GM19455 (cell line): Measurements from ENCODE around the gene RBM23.
"Not testable (repeated sequence)": the region's sequence is repeated elsewhere in the genome, so short reads cannot be mapped to it uniquely, and the experiment has no call there.

Experiments used
- ATAC-seq: cut with Tn5 transposase; IDR thresholded peaks from one replicate; pipeline ENCODE4 v1.9.1; 2021; ENCODE audit not compliant: unreplicated experiment

RBM23 gene

DNA sequence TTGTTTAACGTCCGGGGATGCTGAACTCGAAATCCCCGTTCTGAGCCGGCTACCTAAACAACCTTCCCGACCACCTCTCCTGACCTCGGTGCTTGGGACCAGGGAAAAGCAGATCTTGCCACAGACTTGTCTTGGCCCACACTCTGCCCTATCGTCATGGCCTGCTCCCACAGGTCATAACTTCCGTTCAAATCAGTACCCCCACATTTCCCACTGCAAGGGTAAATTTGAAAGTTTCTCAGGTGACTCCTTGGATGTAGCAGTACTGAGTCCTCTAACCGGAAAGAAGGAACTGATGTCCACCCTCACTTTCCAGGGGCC is 612 bp upstream of the RBM23 start:
- no peak for ATAC-seq

DNA sequence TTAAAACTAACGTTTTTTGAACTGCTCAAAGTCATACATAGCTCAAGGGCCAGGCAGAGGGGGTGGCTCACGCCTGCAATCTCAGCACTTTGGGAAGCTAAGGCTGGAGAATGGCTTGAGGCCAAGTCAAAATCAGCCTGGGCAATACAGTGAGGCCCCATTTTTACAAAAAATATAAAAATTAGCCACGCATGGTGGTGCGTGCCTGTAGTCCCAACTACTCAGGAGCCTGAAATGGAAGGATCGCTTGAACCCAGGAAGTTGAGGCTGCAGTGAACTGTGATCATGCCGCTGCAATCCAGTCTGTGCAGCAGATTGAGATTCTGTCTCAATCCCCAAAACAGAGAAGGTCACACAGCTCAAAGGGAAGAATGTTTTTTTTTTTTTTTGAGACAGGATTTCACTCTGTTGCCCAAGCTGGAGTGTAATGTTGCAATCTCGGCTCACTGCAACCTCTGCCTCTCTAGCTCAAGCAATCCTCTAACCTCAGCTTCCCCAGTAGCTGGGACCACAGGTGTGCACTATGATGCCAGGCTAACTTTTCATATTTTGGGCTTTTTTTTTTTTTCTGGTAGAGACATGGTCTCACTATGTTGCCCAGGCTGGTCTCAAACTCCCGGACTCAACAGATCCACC is 2.9 kb downstream of the RBM23 start:
- ATAC-seq, result no peak

DNA sequence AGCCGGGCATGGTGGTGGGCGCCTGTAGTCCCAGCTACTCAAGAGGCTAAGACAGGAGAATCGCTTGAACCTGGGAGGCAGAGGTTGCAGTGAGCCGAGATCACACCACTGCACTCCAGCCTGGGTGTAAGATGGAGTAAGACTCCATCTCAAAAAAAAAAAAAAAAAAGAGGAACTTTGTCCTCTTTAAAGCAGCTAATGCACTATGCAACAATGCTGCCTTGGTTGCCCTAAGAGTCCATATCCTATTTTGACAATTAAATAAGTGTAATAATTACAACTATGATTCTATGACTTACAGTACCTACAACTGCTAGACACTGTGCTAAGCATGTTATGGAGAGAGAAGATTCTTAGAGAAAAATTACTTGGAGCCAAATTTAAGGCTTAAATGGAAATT is 4.1 kb downstream of the RBM23 start:
- ATAC-seq, result not testable (repeated sequence)

DNA sequence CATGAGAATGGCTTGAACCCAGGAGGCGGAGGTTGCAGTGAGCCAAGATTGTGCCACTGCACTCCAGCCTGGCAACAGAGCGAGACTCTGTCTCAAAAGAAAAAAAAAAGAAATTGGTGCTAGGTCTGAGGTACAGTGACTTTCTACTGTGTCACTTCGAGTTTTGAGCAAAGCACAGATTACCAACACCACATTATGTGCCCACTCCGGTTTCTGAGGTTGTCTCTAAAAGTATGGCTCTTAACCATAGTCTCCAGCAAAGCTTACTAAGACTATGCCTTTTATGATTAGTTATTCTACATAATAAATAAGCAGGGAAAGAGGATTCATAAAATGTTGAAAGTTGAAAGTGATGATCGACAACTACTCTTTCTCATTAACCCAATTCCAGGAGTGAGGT is 8.0 kb downstream of the RBM23 start:
- ATAC-seq, result no peak

DNA sequence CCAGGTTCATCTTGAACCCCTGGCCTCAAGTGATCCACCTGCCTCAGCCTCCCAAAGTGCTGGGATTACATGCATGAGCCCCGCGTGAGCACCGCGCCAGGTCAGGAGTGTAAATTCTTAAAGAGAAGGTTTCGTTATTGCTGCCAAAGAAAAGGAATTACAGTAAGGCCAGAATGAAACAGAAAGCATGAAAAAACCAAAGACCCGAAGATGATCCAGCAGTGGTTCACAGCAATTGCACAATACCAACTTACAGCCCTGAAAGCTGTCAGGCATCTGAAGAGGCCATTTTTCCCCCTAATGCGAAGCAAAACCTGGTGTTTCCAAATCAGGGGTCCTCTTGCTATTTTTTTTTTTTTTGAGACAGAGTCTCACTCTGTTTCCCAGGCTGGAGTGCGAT is 10.3 kb downstream of the RBM23 start:
- no peak for ATAC-seq

DNA sequence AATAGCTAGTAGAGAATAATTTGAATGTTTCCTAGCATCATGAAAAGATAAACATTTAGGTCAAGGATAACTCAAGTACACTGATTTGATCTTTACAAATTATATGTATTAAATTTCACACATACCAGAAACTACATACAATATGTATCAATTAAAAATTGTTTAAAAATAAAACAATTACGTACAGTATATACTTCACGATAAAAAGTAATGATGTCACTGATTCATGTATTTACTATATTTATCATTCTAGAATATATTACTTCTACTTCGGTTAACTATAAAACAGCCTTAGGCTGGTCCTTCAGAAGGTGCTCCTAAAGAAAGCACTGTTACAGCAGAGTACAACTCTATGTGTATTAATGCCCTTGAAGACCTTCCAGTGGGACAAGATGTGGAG is 11.5 kb downstream of the RBM23 start:
- ATAC-seq, result no peak

DNA sequence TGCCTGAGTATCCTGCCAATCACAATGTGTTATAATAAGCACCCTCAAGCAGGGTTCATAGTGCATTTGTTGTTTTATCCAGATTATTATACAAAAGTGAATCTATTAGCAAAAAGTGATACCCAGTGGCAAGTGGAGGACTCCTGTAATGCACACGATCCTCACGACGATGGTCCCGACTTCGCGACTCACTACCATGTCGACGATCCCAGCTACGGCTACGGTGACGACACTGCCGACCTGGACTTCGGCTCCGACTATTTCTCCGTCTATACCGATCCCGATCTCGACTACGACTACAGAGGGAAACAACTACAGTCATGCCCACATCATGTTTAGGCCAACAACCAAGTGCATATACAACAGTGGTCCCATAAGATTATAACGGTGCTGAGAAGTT is 12.9 kb downstream of the RBM23 start:
- no peak for ATAC-seq

DNA sequence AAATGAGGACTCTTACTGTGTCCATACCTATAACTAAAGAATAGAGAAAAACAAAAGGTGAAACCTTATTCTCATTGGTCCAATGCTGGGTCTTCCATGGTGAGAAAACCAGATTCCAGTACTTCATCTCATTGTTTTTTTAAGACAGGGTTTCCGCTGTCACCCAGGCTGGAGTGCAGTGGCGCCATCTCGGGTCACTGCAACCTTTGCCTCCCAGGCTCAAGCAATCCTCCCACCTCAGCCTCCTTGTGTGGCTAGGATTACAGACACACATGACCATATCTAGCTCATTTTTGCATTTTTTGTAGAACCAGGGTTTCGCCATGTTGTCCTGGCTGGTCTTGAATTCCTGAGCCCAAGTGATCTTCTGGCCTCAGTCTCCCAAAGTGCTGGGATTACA is 13.3 kb downstream of the RBM23 start:
- no peak for ATAC-seq

DNA sequence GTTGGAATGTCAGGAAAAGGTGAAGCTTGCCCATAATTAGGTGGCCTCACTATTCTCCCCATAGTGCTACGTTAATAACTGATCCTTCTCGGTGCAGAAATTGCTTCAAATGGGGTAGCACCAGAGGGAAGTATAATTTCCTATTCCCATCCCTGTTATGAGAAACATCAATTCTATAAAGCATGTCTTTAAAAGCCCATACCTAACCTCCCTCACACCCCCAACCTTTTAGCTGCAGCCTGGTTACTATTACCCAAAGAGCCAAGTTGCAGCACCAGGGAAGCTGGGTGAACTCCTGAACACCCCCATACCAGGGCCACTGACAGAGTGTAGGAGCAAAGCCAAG is 15.2 kb downstream of the RBM23 start:
- ATAC-seq, result no peak

DNA sequence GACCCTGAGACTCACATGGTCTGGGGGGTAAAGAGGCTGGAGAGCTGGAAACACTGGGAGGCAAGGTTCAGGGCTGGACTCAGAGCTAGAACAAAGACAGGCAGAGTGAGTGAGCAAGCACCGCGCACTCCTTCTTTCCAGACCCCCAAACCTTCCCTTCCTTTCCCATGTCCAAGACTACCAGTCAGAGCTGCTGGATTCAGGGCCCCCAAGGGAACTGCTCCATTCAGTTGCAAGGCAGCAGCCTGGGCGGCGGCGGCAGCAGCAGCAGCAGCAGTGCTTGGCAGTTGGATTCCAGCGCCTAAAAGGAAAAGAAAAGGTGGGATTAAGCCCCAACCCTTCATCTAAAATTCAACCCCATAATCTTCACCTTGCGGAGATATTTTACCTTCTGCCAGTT is 17.1 kb downstream of the RBM23 start:
- no peak for ATAC-seq

DNA sequence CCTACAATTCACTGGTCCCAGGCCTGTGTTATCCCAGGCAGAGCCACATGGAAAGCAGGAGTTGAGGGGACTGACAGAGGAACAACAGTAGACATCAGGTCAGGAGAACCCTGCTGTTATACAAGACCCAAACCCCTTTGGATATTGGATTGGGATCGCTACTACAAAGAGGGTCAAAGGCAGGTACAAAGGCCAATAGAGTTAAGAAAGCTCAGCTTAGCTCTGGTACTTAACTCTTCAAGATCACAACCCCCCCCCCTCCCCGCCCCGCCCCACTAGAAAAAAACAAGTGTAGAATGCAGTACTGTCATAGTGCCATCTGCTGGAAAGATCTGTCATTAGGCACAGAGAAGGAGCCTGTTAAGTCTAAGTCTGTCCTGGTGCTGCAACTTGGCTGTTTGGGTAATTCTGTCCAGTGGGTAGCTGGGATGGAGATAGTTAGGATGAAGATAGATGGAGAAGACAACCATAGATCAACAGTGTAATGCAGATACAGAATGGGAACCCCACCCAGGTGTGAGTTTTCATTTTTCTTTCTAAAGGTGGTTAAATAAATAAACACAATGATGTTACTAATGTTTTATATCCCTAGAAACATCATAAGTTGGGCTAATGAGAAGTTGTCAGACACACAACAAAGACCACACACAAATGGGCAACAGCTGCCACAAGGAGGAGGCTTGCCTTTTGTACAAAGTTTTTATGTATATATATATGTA is 18.7 kb downstream of the RBM23 start:
- no peak for ATAC-seq

DNA sequence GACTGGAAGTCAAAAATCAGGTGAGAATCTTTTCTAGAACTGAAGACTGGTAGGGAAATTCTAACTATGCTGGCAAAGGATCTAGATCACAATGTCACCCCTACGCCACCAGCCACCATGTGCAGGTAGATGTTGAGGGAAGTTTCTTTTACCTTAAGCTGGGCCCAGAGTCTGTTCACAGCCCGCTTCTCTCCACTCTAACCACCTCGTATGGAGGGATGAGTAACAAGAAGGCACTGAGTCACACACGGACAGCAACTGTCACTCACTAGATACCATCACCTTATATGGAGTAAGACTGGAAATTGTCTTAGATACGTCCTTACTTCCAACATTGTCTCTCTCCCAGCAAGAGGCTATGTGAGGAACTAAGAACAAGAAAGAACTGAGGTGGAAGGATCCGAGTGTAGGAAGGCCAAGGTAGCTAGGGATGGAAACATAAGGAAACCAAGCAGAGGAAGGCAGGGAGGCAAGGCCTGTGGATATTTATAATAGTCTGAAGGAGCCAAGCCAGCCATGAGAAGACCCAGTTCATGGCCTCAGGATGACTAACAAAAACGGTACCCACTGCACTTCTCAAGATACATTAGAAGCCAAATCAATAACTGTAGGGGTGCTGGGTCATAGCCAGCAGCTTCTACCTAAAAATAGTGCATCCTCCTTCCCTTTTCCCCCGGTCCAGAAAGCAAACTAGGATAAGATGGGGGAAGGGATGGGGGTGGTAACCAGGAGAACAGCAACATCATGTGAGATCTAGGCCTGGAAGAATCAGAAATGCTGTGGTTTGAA is 20.5 kb downstream of the RBM23 start:
- no peak for ATAC-seq

DNA sequence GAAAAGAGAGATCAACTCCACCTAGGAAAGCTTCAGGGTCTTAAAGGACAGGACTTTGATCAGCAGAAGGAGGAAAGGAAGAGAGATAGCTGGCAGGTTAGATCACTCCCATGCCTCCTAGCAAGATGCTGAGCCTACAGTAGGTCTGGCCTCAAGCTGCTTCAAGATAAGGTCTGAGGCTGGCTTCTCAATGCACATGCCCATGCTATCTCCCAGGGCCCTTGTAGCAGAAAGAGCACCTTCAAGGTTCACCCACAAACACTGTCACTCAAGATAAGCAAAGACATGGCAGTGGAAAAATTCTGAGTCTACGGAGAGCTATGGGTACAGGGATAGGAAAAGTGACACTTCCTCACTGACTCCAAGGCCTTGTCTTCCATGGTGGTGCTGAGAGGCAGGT is 21.6 kb downstream of the RBM23 start:
- no peak for ATAC-seq

DNA sequence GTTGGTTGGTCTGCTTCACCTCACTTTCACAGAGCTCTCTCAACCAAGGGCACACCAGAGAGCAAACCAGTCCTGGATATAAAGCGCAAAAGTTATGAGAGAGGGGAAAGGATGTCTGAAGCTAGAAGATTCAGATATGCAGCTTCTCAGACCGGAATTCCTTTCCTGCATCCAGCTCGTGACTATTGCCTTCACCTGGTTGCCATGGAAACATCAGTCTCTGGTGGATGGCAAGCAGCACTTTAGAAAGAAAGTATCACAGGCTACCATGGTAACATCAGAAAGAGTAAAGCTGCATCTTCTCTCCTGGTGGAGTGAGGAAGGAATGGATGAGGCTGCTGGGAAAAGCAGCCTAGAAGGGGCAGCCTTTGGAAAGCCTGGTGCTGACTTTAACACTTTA is 22.2 kb downstream of the RBM23 start:
- no peak for ATAC-seq

DNA sequence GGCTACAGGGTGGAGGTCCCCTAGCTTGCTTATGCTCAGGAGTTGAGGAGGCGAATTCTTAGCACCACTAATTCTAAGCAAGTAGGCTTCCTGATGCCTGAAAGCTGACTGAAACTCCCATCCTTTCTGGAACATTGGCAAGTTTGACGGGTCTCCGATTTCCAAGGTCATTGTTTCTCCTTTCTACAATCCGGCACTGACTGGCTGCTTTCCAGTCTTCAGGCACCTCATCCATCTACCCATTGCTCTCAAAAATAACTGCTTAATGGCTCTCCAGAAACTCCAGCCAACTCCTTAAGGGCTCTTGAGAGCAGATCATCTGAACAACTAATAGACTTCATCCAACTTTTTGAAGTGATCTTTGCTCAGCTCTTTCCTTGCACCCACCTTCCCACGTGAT is 22.6 kb downstream of the RBM23 start:
- no peak for ATAC-seq

DNA sequence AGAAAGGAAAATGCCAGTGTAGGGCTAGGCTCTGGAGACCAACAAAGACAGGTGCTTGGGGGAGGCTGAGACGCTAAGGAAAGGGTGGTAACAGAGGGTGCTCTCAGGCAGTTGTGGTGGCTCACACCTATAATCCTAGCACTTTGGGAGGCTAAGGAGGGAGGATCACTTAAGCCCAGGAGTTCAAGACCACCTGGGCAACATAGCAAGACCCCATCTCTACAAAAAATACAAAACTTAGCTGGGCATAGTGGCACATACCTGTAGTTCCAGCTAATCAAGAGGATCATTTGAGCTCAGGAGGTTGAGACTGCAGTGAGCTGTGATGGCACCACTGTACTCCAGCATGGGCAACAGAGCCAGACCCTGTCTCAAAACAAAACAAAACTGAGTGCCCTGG is 23.5 kb downstream of the RBM23 start:
- ATAC-seq, result no peak

DNA sequence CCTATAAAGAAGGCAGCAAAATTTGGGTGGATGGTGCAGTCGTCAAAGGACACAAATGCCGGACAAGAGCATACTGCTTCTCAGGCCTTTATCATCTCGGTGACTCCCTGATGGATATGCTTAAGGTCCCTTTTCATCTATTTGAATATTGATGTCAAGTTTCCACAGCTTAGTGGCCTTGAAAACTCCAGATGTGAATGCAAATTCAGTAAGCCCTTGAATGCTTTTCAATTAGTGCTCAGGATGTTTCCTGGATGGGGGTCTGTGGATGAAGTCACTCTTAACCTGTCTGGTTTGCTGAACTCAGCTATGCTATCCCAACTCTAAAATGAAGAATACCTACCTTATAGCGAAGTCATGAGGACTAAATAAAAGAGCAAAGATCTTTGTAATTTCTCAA is 25.2 kb downstream of the RBM23 start:
- ATAC-seq, result no peak

DNA sequence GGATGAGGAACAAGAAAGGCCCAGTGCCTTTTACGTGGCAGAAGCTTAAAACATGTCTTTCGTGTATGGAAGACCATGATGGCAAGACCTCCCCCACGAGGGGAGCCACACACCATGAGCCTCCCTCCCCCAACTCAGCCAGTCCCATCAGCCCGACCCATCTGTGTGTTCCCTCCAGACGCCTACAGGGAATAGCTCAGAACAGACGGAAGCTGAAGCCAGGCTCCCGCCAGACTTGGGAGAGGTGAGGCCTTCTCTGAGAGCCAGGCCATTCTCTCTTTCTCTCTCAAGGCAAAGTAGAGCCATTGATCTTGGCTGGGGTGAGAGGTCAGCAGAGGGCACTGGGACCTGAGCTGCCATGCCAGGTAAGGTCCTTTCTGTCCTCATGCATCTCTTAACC is 26.5 kb downstream of the RBM23 start:
- no peak for ATAC-seq

DNA sequence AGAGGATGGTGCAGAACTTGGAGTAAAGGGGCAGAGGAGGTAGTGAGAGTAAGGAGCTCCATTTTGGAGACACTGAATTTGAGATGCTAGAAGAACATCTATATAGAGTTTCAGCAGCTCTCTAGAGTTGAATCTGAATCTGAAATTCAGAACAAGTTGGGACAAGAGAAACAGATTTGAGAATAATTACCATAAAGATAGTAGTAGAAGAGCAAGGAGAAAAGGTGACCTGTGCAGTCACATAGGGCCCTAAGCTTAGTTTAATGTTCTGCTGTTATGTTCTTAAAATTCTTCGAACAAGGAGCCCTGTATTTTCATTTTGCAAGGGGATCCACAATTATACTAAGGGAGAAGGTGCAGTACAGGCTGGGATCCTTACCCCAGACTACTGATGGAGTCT is 28.5 kb downstream of the RBM23 start:
- ATAC-seq, result no peak

DNA sequence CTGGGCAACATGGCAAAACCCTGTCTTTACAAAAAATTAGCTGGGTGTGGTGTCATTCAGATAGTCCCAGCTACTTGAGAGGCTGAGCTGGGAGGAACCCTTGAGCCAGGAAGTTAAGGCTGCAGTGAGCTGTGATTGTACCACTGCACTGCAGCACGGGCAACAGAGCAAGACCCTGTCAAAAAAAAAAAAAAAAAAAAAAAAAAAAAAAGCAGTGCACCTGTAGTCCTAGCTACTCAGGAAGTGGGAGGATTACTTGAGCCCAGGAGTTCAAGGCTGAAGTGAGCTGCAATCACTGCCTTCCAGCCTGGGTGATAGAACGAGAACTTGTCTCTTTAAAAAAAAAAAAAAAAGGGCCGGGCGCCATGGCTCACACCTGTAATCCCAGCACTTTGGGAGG is 30.3 kb downstream of the RBM23 start:
- ATAC-seq, result no peak

DNA sequence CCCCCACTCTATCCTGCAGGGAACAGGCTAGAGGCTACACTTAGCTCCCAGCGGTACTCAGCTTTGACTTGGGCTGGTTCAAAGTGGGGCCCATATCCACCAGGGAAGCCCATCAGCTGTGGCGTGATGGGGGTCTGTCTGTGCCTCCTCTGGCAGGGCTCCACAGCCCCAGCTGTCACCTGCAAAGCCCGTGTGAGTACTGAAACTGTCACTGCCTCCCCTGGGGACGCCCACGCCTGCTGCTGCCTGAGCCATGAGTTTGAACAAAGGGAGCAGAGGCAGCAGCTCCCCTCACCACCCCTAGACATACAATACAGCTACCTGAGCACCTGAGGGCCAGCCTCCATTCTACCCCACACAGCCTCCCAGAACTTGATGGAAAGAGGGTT is 31.0 kb downstream of the RBM23 start:
- peak; percentile 31 for ATAC-seq

DNA sequence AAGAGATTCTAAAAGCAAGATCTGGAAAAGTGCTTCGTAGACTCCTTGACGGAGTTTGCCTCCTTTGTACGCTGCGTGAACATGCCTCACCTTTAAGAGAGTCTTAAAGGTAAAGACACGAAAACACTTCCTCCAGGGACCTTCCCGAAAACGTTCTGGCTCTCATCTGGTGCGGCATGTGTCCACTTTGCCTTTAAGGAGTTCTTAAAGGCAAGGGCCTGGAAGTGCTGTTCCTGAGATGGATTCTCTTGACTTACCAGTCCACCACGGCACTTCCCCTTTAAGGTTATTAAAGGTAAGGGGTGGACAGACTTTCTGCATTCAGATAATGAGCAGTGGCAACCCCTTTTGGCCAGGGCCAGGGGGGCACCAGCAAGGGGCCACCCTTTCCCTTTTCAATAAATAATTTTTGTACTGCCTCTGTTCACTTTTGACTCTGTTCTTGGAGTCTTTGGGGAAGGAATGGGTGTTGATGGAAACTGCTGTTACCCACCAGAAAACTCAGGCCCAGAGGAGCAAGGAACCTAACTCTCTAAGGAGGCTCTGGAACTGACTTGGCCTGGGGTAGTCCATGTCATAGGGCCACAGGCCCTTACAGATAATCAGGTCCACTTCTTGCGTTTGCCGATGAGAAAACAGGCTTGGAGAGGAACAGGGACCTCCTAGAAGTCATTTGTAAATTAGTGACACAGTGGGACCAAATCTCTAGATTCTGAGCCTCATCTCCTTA is 31.5 kb downstream of the RBM23 start:
- peak; percentile 36 for ATAC-seq
